GM23338 (cell line): Measurements from ENCODE around the gene HPDL. TPM values are rescaled to one million over a fixed set of nuclear protein-coding genes. Genes with fewer than 3 reads are reported as not detected.
A peak's percentile ranks its signal among the peaks of the same experiment; 100 is the strongest.

Experiments used
- ATAC-seq: fragments of 200-7000 bp; cut with Tn5 transposase; 3 replicates; pipeline ENCODE4 v1.9.1; 2020
- DNase-seq: peaks from one replicate; pipeline ENCODE4 v3.0.0-alpha.2; 2015; ENCODE audit warnings: low spot score
- H2AFZ ChIP-seq: fragments of 200-600 bp; sonication (generic); 2 replicates; pipeline ENCODE4 v1.8.0; 2016; ENCODE audit warnings: antibody characterized with exemption, mild to moderate bottlenecking, moderate library complexity
- H3F3A ChIP-seq: fragments of 200-600 bp; sonication (generic); replicated peaks from 2 replicates; pipeline ENCODE4 v1.8.0; 2017; ENCODE audit warnings: antibody characterized with exemption, mixed run types, low read depth
- H3K27ac ChIP-seq: fragments of 200-600 bp; sonication (generic); 2 replicates; pipeline ENCODE4 v1.6.1; 2016; ENCODE audit warnings: low read depth
- H3K27me3 ChIP-seq: fragments of 200-600 bp; sonication (generic); 2 replicates; pipeline ENCODE4 v1.8.0; 2016; ENCODE audit warnings: mild to moderate bottlenecking, mixed run types, moderate library complexity; ENCODE audit not compliant: insufficient read depth
- H3K36me3 ChIP-seq: fragments of 200-600 bp; sonication (generic); 2 replicates; pipeline ENCODE4 v1.8.0; 2016; ENCODE audit warnings: mild to moderate bottlenecking; ENCODE audit not compliant: insufficient read depth
- H3K4me1 ChIP-seq: fragments of 200-600 bp; sonication (generic); 2 replicates; pipeline ENCODE4 v1.8.0; 2016; ENCODE audit warnings: mild to moderate bottlenecking, moderate library complexity; ENCODE audit not compliant: insufficient read depth
- H3K4me2 ChIP-seq: fragments of 200-600 bp; sonication (generic); 2 replicates; pipeline ENCODE4 v1.7.1; 2017; ENCODE audit warnings: mixed run types
- H3K4me3 ChIP-seq: fragments of 200-600 bp; sonication (generic); 2 replicates; pipeline ENCODE4 v1.6.1; 2016; ENCODE audit warnings: mixed run types
- H3K79me2 ChIP-seq: fragments of 200-600 bp; sonication (generic); replicated peaks from 2 replicates; pipeline ENCODE4 v1.8.0; 2017; ENCODE audit warnings: mild to moderate bottlenecking; ENCODE audit not compliant: insufficient read depth
- H3K9me2 ChIP-seq: fragments of 200-600 bp; sonication (generic); 2 replicates; pipeline ENCODE4 v1.8.0; 2017; ENCODE audit not compliant: insufficient read depth
- H4K20me1 ChIP-seq: fragments of 200-600 bp; sonication (generic); replicated peaks from 2 replicates; pipeline ENCODE4 v1.8.0; 2017; ENCODE audit warnings: mild to moderate bottlenecking; ENCODE audit not compliant: insufficient read depth
- H3K27ac Mint-ChIP-seq: 2 replicates; pipeline ENCODE4 v1.8.0; 2020; ENCODE audit warnings: inconsistent platforms, mild to moderate bottlenecking, moderate library complexity, mixed read lengths
- H3K27me3 Mint-ChIP-seq: 3 replicates; pipeline ENCODE4 v1.8.0; 2022; ENCODE audit warnings: low read depth, mild to moderate bottlenecking, moderate library complexity, mixed read lengths, inconsistent platforms; ENCODE audit not compliant: insufficient read depth, poor library complexity
- H3K36me3 Mint-ChIP-seq: 3 replicates; pipeline ENCODE4 v1.8.0; 2021; ENCODE audit warnings: low read depth, mild to moderate bottlenecking, inconsistent platforms, moderate library complexity, mixed read lengths
- H3K4me1 Mint-ChIP-seq: 3 replicates; pipeline ENCODE4 v1.8.0; 2020; ENCODE audit warnings: mild to moderate bottlenecking, inconsistent platforms, mixed read lengths
- H3K4me3 Mint-ChIP-seq: 3 replicates; pipeline ENCODE4 v1.8.0; 2021; ENCODE audit warnings: moderate library complexity, mild to moderate bottlenecking, inconsistent platforms, mixed read lengths
- H3K9me3 Mint-ChIP-seq: 3 replicates; pipeline ENCODE4 v1.8.0; 2020; ENCODE audit warnings: moderate library complexity, mild to moderate bottlenecking, inconsistent platforms, mixed read lengths
- JUNB ChIP-seq: IDR thresholded peaks from one replicate; pipeline ENCODE4 v1.6.1; 2016; ENCODE audit warnings: antibody characterized with exemption; ENCODE audit not compliant: unreplicated experiment
- NANOG ChIP-seq: IDR thresholded peaks from 2 replicates; pipeline ENCODE4 v1.6.1; 2016; ENCODE audit warnings: antibody characterized with exemption, borderline replicate concordance
- POLR2AphosphoS5 ChIP-seq: IDR thresholded peaks from 2 replicates; pipeline ENCODE4 v1.6.1; 2016; ENCODE audit warnings: antibody characterized with exemption, low read depth
- STAT1 ChIP-seq: IDR thresholded peaks from one replicate; pipeline ENCODE4 v1.6.1; 2016; ENCODE audit warnings: antibody characterized with exemption; ENCODE audit not compliant: unreplicated experiment
- ZNF114 ChIP-seq: fragments of 250-450 bp; sonication (Bioruptor Pico); IDR thresholded peaks from 2 replicates; pipeline ENCODE4 v1.5.0; 2020; ENCODE audit warnings: mild to moderate bottlenecking, moderate library complexity
- polyA plus RNA-seq: library from polyadenylated mRNA; unstranded; fragments of >200 nt; fragmentation: Nextera tagmentation; extraction: Ambion mirVana; gene quantifications from 2 replicates; pipeline ENCODE4 v1.2.1, GENCODE V29; 2016
- total RNA-seq: library from RNA; depleted of rRNA; stranded (reverse); fragments of >200 nt; shearing (Covaris generic); gene quantifications from 2 replicates; pipeline ENCODE4 v1.2.3, GENCODE V29; 2014
- TF ChIP-seq, protein P1 (sequence below): IDR thresholded peaks from one replicate; pipeline ENCODE4 v1.6.1; 2018; ENCODE audit warnings: antibody characterized with exemption; ENCODE audit not compliant: unreplicated experiment
- TF ChIP-seq, protein P2 (sequence below): fragments of 250-450 bp; sonication (Bioruptor Pico); IDR thresholded peaks from 2 replicates; pipeline ENCODE4 v1.5.0; 2020; ENCODE audit warnings: mild to moderate bottlenecking, moderate library complexity

The HPDL gene
- total and polyA plus RNA-seq, 2 experiments from 2014 or later = 36.5 to 82.1 TPM

DNA sequence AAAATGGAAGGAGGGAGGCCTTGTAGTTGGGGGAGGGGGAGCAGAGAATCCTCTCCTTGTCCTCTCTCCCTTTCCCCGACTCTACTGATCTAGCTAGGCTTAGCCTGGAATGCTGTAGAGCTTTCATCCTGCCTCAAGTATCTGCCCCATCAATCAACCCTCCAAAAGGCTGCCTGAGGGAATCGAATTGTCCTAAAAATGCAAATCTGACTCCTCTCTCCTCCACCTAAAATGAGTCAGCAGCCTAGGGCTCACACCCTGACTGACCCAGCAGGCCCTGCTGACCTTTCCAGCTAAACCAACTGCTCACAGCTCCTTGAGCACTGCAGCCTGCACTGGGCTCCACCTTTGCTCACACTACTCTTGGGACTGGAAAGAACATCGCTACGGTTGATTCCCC, 2.8 kb downstream of the HPDL start (continued):
- TF ChIP-seq STAT1 (no peak), POLR2AphosphoS5 (0 out of 2 replicates have a peak, but pooled peaks have one; percentile 0), ZNF114 (CRISPR knock-in tag) (no peak)

DNA sequence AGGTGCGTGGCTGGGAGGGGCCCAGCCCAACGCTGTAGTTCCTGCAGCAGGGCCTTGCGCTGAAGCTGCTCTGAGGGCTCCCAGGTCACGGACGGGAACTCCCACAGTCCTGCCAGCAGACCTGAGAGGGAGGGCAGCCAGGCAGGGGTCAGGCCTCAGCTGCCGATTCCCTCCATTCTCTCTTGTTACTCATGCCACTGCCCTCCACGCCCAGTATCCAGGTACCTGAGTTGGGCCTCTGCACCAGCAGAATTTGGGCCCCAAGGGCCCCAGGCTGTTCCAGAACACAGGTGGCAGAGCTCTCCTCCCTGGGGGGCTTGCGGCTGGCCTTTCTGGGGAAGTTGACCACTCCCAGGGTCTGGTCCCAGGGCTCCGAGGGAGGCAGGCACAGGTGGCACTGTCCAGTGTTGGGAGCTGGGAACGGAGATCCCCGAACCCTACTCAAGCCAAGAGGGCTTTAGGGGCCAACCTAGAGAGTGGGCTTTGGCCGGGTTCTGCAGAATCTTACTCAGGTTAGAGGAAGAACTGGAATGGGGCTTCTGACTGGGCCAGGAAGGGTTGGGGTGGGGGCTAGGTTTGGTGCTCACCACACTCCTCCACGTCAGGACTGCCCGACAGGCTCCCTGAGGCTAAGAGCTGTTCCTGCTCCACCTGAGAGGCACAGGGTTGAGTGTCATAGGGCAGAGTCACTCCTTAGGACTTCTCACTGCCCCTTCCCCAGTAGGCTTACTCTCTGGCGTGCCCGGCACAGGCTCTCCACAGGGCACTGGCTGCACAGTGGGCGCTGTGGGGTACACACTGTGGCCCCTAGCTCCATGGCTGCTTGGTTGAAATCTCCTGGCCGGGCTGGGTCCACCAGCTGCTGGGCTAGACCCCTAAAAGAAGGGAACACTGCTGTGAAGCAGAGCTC, 5.0 kb downstream of the HPDL start:
- Mint-ChIP-seq H3K4me3 (no peak overlapping the region), H3K4me1 (peaks cover 46% of the 10 kb centered on the region), H3K36me3 (peaks cover 55% of the 10 kb centered on the region), H3K27ac (no peak overlapping the region), H3K9me3 (no peaks in the 10 kb centered on the region; the same call in 2 of the 3 replicates), H3K27me3 (peaks cover 8% of the 10 kb centered on the region)
- DNase-seq (no peak), ATAC-seq (no peak)
- Histone ChIP-seq H3K36me3 (peaks cover 3% of the 10 kb centered on the region; the same call in 1 of the 2 replicates), H3K4me2 (no peak overlapping the region), H2AFZ (no peak overlapping the region), H3K27me3 (no peaks in the 10 kb centered on the region), H3K4me1 (peaks cover 21% of the 10 kb centered on the region), H3K79me2 (peaks cover 17% of the 10 kb centered on the region), H3K9me2 (no peaks in the 10 kb centered on the region), H3F3A (peaks cover 8% of the 10 kb centered on the region; the same call in 1 of the 2 replicates), H3K4me3 (no peak overlapping the region), H3K27ac (no peak overlapping the region), H4K20me1 (peaks cover 9% of the 10 kb centered on the region; the same call in 1 of the 2 replicates)
- TF ChIP-seq, protein P1, sequence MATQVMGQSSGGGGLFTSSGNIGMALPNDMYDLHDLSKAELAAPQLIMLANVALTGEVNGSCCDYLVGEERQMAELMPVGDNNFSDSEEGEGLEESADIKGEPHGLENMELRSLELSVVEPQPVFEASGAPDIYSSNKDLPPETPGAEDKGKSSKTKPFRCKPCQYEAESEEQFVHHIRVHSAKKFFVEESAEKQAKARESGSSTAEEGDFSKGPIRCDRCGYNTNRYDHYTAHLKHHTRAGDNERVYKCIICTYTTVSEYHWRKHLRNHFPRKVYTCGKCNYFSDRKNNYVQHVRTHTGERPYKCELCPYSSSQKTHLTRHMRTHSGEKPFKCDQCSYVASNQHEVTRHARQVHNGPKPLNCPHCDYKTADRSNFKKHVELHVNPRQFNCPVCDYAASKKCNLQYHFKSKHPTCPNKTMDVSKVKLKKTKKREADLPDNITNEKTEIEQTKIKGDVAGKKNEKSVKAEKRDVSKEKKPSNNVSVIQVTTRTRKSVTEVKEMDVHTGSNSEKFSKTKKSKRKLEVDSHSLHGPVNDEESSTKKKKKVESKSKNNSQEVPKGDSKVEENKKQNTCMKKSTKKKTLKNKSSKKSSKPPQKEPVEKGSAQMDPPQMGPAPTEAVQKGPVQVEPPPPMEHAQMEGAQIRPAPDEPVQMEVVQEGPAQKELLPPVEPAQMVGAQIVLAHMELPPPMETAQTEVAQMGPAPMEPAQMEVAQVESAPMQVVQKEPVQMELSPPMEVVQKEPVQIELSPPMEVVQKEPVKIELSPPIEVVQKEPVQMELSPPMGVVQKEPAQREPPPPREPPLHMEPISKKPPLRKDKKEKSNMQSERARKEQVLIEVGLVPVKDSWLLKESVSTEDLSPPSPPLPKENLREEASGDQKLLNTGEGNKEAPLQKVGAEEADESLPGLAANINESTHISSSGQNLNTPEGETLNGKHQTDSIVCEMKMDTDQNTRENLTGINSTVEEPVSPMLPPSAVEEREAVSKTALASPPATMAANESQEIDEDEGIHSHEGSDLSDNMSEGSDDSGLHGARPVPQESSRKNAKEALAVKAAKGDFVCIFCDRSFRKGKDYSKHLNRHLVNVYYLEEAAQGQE = no peak
- TF ChIP-seq JUNB = no peak
- TF ChIP-seq STAT1 = no peak
- TF ChIP-seq, protein P2, sequence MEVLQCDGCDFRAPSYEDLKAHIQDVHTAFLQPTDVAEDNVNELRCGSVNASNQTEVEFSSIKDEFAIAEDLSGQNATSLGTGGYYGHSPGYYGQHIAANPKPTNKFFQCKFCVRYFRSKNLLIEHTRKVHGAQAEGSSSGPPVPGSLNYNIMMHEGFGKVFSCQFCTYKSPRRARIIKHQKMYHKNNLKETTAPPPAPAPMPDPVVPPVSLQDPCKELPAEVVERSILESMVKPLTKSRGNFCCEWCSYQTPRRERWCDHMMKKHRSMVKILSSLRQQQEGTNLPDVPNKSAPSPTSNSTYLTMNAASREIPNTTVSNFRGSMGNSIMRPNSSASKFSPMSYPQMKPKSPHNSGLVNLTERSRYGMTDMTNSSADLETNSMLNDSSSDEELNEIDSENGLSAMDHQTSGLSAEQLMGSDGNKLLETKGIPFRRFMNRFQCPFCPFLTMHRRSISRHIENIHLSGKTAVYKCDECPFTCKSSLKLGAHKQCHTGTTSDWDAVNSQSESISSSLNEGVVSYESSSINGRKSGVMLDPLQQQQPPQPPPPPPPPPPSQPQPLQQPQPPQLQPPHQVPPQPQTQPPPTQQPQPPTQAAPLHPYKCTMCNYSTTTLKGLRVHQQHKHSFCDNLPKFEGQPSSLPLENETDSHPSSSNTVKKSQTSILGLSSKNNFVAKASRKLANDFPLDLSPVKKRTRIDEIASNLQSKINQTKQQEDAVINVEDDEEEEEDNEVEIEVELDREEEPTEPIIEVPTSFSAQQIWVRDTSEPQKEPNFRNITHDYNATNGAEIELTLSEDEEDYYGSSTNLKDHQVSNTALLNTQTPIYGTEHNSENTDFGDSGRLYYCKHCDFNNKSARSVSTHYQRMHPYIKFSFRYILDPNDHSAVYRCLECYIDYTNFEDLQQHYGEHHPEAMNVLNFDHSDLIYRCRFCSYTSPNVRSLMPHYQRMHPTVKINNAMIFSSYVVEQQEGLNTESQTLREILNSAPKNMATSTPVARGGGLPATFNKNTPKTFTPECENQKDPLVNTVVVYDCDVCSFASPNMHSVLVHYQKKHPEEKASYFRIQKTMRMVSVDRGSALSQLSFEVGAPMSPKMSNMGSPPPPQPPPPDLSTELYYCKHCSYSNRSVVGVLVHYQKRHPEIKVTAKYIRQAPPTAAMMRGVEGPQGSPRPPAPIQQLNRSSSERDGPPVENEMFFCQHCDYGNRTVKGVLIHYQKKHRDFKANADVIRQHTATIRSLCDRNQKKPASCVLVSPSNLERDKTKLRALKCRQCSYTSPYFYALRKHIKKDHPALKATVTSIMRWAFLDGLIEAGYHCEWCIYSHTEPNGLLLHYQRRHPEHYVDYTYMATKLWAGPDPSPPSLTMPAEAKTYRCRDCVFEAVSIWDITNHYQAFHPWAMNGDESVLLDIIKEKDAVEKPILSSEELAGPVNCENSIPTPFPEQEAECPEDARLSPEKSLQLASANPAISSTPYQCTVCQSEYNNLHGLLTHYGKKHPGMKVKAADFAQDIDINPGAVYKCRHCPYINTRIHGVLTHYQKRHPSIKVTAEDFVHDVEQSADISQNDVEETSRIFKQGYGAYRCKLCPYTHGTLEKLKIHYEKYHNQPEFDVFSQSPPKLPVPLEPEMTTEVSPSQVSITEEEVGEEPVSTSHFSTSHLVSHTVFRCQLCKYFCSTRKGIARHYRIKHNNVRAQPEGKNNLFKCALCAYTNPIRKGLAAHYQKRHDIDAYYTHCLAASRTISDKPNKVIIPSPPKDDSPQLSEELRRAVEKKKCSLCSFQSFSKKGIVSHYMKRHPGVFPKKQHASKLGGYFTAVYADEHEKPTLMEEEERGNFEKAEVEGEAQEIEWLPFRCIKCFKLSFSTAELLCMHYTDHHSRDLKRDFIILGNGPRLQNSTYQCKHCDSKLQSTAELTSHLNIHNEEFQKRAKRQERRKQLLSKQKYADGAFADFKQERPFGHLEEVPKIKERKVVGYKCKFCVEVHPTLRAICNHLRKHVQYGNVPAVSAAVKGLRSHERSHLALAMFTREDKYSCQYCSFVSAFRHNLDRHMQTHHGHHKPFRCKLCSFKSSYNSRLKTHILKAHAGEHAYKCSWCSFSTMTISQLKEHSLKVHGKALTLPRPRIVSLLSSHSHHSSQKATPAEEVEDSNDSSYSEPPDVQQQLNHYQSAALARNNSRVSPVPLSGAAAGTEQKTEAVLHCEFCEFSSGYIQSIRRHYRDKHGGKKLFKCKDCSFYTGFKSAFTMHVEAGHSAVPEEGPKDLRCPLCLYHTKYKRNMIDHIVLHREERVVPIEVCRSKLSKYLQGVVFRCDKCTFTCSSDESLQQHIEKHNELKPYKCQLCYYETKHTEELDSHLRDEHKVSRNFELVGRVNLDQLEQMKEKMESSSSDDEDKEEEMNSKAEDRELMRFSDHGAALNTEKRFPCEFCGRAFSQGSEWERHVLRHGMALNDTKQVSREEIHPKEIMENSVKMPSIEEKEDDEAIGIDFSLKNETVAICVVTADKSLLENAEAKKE (CRISPR knock-in tag) = no peak
- TF ChIP-seq POLR2AphosphoS5 = no peak
- TF ChIP-seq NANOG = no peak
